Superior temporal gyrus (tissue), 1 donor: Measurements from ENCODE around the gene ZBTB38.
A peak's percentile ranks its signal among the peaks of the same experiment; 100 is the strongest.

Source experiments
- DNase-seq: peaks from one replicate; pipeline ENCODE4 v3.0.0-alpha.2; 2016; ENCODE audit errors: extremely low spot score

ZBTB38 gene, protein sequence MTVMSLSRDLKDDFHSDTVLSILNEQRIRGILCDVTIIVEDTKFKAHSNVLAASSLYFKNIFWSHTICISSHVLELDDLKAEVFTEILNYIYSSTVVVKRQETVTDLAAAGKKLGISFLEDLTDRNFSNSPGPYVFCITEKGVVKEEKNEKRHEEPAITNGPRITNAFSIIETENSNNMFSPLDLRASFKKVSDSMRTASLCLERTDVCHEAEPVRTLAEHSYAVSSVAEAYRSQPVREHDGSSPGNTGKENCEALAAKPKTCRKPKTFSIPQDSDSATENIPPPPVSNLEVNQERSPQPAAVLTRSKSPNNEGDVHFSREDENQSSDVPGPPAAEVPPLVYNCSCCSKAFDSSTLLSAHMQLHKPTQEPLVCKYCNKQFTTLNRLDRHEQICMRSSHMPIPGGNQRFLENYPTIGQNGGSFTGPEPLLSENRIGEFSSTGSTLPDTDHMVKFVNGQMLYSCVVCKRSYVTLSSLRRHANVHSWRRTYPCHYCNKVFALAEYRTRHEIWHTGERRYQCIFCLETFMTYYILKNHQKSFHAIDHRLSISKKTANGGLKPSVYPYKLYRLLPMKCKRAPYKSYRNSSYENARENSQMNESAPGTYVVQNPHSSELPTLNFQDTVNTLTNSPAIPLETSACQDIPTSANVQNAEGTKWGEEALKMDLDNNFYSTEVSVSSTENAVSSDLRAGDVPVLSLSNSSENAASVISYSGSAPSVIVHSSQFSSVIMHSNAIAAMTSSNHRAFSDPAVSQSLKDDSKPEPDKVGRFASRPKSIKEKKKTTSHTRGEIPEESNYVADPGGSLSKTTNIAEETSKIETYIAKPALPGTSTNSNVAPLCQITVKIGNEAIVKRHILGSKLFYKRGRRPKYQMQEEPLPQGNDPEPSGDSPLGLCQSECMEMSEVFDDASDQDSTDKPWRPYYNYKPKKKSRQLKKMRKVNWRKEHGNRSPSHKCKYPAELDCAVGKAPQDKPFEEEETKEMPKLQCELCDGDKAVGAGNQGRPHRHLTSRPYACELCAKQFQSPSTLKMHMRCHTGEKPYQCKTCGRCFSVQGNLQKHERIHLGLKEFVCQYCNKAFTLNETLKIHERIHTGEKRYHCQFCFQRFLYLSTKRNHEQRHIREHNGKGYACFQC (N-terminal part only)

DNA sequence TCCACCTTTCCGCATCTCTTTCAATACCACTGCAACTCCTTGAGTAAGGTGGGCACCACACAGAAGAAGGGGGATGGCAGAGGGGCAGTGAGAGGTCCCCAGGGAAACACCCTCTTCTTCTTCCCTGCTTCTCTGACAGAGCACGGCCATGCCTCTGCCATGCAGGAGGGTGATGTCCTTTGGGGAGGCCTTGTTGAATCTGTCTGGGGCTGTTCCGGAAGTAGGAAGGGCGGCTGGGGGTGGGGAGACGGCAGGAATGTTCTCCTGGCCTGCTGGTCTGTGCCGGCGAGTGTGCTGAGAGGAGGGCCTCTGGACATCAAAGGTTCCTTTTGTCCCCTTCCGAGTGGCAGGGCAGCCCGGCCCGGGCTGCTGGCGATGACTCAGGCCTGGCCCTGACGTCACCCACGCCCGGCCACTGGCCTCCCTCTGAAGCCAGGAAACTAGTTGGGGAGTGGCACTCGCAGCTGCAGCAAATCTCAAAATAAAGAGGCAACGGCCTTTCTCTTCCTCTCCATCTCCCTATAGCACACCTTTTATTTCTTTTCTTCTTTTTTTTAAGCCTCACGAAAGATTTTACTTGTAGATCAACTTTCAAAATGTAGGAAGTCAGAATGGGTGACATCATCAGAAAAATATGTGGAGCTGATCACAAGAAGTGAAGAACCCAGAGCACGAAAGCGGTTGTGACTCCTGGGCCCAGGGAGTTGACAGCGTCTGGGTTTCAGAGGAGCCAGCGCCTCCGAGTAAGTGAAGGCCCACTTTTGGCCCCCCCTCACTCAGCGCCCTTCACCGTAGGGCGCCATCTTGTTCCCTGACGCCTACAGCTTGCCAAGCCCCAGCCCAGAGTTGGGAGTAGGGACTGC, at the start of gene ZBTB38:
TSS of gene ZBTB38 (plus strand) at position 443 of the 863 bp plus-strand sequence. CDS start 73,885 bp downstream, outside the sequence.
- peak; percentile 93 for DNase-seq

DNA sequence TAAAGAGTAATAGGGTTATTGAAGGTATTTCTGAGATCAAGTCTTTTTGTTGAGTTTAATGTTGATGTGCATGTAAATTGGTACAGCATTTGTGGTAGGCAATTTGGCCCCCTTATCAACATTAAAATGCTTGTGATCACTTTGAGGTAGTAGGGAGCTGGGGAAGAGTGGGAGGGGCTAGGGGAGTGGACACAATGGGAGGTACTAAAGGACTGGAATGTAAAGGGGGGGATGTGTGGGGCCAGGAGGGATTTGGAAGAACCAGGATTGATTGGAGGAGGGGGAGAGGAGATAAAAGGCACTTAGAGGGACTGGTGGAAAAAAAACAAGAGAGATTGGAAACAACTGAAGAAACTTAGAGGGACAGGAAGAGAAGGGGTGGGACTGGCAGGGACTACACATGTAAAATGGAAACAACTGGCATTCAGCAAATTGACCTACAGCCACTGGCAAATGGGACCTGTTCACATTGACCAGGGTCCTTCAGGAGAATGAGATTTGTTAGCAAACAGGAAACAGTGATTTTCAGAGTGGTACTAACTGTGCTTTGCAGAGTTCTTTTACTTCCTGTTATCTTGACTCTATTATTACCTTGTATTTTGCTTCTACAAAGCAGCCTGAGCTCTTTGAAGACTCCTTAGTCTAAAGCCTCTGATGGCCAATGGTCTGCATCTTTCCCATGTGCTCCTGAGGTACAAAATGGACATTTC, 47.8 kb upstream of the ZBTB38 start:
- no peak for DNase-seq

DNA sequence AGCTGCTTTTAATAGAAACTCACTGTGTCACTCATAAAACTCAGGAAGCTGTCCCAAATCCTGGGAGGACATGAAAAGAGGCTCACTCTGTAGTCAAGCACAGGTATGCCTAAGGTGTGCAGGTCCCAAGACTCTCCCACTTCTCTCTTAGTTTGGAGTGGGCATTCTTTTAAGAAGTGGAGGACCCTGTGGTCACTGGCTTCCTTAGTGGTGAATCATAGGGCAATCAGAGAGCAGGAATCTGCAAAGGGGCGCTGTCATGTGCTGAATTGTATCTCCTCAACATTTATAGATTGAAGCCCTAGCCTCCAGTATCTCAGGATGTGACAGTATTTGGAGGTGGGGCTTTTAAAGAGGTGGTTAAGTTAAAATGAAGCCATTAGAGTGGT, 47.2 kb upstream of the ZBTB38 start:
- DNase-seq: no peak

DNA sequence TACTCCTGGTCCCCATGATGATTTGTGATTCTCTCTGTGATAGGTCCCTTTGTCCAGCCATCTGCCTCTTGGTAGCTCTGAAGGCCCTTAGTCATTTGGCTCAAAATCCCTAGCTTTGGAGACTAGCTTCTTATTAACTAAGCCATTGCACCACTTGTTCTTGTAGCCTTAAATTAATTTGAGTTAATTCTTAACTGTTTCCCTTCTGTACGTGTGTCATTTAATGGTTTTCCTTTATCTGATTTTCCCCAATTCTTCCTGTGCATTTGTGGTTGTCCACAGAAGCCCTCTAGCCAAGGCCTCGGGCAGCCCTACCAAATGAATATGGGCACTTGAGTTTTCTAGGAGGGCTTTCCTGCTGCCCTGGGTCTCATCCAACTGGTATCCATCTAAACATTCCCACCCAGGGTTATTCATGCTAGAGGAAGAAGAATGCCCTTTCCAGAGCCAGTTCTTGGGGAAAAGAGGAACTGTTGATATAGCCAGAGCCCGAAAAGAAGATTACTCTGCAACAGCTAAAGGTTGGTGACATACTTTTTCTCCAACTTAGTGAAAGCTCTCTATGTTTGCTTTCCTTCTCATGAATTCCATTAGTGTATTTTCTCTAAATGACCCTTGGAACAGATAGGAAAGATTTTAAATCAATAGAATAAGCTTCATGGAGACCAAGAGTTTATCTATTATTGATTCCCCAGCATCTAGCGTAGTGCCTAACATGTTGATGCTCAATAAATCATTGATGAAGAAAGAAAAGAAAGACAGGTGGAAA, 44.2 kb upstream of the ZBTB38 start:
- no peak for DNase-seq

DNA sequence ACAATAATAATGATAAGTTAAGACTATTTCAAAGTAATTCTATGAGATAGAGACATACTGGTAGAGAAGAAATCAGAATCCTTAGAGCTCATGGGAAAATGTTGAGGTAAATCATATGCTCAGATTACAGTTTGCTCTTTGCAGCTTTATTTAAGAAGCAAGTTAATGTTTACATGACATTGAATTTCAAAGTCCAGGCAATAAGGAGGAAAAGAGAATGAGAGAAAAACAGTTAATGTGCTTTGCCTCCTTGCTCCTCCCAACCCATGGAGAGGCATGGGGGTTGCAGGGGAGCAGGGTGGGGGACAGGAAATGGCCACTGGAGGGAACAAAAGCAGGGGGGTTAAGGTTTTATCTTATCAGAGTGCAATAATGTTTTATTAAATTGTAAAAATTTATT, 42.2 kb upstream of the ZBTB38 start:
- DNase-seq: no peak

DNA sequence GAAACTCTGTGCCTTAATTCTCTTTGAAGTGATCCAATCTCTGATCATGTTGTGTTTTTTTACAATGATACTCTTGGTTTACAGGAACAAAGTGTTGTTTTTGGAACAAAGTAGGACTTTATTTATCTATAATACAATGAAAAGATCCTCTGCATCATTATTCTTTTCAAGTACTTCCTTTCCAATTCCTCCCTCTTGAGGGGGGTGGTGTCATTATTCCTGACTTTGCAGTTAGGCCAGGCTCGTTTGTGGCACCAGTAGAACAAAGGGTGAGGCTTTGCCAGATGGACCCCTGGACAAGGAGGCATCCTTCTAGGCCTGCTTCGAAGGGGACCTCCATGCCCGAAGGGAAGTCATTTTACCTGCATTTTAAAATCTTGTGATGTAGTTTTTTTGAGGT, 41.7 kb upstream of the ZBTB38 start:
- DNase-seq: no peak

DNA sequence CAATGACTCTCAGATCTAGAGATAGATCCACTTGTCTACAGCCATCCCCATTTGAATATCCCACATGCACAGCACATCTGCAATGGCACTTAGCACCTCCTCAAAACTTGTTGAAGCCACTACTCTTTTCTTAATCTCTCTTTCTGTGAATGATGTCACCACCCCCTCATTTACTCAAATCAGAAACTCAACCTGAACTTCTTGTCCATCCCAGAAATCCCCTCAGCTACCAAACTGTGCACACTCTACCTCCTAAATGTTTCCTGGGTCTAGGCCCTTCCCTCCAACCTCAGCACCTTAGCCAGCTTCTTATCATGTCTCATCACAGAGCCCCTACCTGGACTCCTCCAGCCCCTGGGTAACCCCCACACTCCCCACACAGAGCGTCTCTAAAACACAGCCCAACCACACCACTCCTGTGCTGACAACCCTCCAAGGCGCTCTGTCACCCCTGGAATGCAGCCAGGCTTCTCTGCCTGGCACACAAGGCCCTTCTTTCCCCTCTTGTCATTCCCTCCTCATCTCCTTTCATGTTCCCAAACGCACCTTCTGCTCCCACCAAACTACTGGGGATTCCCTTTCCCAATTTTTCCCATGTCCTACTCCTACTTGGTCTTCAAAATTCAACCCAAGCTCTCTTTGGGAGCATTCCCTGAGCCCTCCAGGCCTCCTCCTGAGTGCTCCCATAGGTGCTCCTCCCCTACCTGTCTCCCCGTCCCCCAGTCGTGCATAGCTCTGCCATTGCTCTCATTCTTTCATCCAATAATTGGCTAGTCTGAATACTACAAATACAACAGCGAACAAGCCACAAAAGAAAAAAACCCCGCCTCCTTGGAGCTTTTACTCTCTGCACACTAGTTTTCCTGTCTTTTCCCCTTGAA, 39.8 kb upstream of the ZBTB38 start:
- DNase-seq: no peak

DNA sequence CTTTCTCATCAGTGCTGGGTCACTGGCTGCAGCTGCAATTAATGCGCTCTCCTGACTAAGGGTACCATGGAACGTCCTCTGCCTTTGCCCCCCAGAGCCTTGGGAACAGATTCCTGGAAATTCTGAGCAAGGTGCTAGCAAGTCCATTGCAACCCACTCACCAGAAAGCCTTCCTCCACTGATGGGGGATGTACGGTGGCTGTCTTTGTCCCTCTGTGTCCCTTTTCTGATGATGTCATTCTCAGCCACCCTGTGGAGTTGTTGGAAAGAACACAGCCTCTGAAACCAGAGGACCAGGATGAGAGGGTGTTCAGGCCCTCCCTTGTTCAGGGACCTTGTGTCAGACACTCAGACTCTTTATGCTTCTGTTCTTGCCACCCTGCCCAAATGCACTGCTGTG, 38.1 kb upstream of the ZBTB38 start:
- no peak for DNase-seq

DNA sequence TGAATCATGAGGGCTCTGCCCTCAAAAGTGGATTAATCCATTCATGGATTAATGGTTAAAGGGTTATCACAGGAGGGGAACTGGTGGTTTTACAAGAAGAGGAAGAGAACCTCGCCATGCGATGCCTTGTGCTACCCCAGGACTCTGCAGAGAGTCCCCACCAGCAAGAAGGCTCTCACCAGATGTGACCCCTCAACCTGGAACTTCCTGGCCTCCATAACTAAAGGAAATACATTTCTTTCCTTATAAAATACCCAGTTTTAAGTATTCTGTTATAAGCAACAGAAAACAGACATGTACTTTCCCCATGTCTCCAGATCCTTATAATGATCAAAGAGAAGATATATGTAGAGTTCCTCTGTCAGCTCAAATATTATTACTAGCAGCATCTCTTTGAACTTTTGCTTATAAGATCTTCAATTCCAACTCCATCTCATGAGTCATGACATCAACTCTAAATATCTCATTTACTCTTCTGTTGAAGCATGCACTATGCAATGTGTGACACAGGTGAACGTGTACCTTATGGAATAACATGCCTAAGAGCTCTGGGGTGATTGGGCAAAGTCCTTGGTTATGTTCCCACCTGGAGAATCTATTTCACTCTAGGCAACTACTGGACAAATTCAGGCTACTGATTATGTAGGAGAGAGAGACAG, 37.5 kb upstream of the ZBTB38 start:
- DNase-seq: no peak

DNA sequence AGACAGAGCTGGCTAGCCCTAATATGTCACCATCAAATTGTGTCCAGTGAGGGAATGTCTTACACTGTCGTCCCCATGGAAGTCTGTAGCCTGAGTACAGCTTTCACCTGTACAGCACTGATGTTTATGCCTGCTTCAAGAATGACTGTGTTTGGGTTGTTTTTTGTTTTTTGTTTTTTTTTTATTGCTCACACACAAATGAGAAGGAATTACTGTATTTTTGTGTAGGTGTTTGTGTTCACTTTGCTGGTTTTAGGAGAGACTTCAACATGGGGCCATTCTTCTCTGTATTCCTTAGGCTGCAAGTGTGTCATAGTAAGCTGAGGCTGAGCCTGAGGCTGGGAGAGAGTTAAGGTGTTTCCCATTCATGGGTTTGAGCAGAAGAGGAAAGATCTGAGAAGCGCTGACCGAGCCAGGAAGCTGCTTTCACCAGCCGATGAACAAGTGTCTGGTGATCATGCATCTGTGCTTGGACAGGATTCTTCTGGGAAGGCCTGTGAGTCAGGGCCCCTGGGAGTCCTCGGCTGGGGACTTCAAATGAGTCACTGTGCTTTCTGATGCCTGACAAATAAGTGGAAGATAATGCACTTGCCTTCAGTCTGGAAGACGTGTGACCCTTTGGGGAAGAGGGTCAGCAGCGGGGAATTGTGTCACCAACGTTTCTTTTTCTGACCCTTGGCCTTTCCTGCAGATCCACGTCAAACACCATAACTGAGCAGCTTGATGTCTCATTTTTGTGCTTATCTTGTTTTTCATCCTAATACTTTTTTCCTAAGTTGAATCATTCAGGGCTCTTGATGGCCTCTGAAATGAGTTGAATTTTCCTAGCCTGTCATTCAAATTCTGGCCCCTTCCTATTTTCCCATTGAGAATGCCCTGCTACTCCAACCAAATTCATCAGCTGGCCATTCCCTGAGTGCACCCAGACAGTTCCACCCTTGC, 36.7 kb upstream of the ZBTB38 start:
- no peak for DNase-seq

DNA sequence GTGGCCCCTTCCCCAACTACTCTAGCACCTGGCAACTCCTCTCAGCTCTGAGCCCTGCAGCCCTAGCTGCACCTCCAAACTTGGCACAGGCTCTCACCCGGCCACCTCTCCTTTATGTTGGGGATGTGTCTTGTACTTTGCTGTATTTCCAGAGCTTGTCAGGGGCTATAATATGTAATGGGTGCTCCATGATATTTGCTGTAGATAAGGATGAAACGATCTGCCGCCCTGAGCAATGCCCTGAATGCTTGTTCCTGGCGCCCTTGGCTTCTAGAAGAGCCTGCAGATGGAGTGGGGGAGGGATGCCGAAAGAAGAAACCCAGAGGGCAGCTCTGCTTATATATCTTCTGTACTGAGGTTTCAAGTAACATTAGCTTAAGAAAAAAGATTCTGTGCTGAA, 35.9 kb upstream of the ZBTB38 start:
- no peak for DNase-seq

DNA sequence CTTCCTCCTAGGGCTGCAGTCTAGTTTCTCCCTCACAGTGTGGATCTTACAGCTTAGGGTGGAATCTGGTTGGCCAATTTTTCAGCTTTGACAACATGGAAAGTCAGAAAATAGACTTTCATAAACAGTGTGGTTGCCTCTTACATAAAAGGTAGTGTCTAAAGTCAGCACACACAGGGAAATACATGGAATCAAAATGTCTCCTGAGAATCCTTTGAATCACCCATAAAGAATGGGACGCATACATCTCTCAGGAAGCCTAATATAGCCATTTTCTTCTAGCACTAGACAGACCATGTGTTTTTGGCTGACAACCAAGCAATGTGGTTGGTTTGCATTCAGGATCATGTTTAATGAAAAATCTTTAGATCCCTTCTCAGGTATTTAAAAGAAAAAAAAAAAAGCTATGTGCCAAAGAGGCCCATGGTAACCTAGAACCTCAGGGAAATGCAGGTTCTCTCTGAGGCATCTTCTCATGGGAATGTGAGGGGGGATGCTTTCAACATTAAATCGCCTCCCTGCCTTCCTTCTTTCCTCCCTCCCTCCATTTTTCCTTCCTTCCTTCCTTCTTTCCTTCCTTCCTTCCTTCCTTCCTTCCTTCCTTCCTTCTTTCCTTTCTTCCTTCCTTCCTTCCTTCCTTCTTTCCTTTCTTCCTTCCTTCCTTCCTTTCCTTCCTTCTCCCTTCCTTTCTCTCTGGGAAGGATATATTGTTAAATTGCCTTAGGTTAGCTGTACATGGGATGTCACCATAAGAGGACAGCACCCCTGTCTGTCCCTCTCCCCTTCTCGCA, 34.3 kb upstream of the ZBTB38 start:
- DNase-seq: no peak

DNA sequence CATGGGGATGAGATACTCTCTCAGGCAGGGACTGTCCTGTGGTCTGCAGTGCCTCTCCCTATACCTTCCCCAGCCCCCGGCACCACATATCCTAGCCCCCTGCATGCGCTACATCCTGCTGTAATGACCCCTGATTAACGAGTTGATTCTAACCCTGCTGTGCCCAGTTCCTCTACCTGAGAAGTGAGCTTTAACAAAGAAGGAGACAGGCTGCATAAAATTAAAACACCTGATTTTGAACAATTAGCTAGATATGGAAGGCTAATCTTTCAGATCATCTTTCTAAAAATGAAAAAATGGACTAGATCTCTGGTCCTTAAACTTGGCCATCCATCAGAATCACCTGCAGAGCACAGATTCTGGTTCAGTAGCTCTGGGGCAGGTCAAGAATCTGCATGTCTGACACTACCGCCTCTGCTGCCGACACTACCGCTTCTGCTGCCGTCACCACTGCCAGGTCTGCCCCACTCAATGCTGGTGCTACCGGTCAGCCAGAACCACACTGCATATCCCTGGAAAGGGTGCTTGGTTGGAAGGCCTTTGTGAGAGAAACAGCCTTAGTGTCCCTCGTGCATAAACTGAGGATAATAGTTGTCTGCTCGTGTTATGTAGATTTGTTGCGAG, 33.6 kb upstream of the ZBTB38 start:
- no peak for DNase-seq

DNA sequence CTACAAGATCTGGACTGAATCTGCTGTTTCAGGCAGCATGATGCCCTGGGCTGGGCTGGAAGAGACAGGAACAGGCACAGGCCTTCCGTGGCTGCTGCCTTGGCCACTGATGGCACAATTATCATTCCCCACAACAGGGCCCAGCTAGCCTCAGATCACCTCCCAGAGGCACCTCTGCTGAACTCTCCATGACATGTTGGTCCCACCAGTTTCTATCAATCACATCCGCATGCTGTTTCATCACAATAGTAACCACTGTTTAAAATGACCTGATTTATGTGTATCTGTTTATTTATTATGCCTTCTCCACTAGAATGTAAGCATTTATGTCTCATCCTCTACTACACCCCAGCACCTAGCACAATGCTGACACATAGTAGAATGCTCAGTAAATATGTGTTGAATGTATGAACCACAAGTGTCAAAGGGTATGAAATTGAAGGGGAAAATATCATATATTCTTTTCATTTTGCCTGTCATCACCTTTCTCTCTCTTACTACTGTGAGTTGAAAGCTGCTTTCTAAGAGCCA, 32.7 kb upstream of the ZBTB38 start:
- DNase-seq: no peak

DNA sequence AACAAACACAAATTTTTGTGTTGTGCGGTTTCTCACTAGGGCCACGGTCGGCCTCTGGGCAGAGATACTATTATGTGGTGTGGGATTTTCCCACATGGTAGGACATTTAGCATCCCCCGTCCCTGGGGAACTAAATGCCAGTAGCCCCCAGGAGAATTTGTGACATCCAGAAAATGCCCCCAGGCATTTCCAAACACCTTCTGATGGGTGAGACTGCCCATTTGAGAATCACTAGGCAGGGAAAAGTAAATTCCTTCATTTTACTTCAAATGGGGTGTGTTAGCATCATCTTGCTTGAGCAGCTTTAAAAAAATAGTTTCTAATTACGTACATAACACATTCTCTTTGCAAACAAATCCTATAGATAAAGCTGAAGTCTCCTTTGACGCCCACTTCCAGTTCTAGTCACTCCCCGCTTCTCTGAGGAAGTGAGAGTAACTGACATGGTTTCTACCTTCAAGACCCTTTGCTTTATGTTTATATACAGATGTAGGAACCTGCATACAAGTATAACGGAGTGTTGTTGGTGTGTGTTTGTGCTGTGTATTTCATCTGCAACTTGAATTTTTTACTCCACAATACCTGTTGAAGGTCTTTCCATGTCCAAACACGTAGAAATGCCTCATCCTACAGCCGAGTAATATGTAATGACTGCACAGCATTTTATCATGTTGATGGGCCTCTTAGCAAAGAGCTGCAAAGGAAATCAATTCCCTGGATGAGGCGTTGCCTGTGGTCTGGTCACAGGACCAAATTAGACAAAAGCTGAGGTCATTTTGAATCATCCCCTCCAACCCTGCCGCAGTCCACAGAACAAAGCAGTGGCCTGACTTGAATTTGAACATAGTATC, 31.4 kb upstream of the ZBTB38 start:
- peak; percentile 24 for DNase-seq
